ENCODE measurements around the gene SOST.

Gene SOST

GRCh38 chr17:43721537-43722268 lies 36.9 kb downstream of the SOST start:
- peak overlapping the region; percentile 73; the same call in 1 of the 2 replicates for H3K9ac ChIP-seq
- H2AFZ ChIP-seq (ENCODE audit: low read depth): peak overlapping the region; percentile 98
- H3K4me3 ChIP-seq (IDR thresholded peaks at IDR 0.05; ENCODE audit: insufficient read depth, low read depth, low read length): no peak overlapping the region
- H3K36me3 ChIP-seq (ENCODE audit: insufficient read depth): no peaks in the 10 kb centered on the region
- peaks cover 18% of the 10 kb centered on the region for H3K4me1 ChIP-seq (ENCODE audit: low read depth, poor library complexity, severe bottlenecking)
- peaks cover 36% of the 10 kb centered on the region for H3K27me3 ChIP-seq (ENCODE audit: insufficient read depth, low read depth)
- no peak overlapping the region for H3K27ac ChIP-seq
- peak overlapping the region; percentile 72; the same call in 1 of the 2 replicates for H3K4me2 ChIP-seq
- no peaks in the 10 kb centered on the region for H3K79me2 ChIP-seq (ENCODE audit: insufficient read depth, low read depth)
- H4K20me1 ChIP-seq (ENCODE audit: insufficient read depth): no peaks in the 10 kb centered on the region
- TF ChIP-seq CTCF (conservative IDR thresholded peaks at IDR 0.05; ENCODE audit: low read depth, low read length): no peak

- H3K4me3 ChIP-seq (IDR thresholded peaks at IDR 0.05; ENCODE audit: insufficient read depth, low read depth, low read length): no peak overlapping the region
- no peaks in the 10 kb centered on the region for H3K79me2 ChIP-seq (ENCODE audit: insufficient read depth, low read depth)
- H3K27me3 ChIP-seq (ENCODE audit: insufficient read depth, low read depth): peaks cover 48% of the 10 kb centered on the region
- H2AFZ ChIP-seq (ENCODE audit: low read depth): peak overlapping the region; percentile 98
- TF ChIP-seq CTCF (conservative IDR thresholded peaks at IDR 0.05; ENCODE audit: low read depth, low read length): no peak
- H3K9ac ChIP-seq: peak overlapping the region; percentile 73
- no peaks in the 10 kb centered on the region for H4K20me1 ChIP-seq (ENCODE audit: insufficient read depth)
- no peaks in the 10 kb centered on the region for H3K36me3 ChIP-seq (ENCODE audit: insufficient read depth)
- peak overlapping the region; percentile 72 for H3K4me2 ChIP-seq
- H3K27ac ChIP-seq: peak overlapping the region; percentile 46
- H3K4me1 ChIP-seq (ENCODE audit: low read depth, poor library complexity, severe bottlenecking): peaks cover 18% of the 10 kb centered on the region
These were observed 38.1 kb downstream of the SOST start for GRCh38 chr17:43720311-43721060.

- Histone ChIP-seq H3K9ac (no peak overlapping the region), H3K36me3 (ENCODE audit: insufficient read depth) (no peaks in the 10 kb centered on the region), H3K4me2 (peak overlapping the region; percentile 72), H3K27ac (no peak overlapping the region), H3K4me1 (ENCODE audit: low read depth, poor library complexity, severe bottlenecking) (peaks cover 18% of the 10 kb centered on the region), H4K20me1 (ENCODE audit: insufficient read depth) (no peaks in the 10 kb centered on the region), H2AFZ (ENCODE audit: low read depth) (peak overlapping the region; percentile 98; the same call in 1 of the 2 replicates), H3K27me3 (ENCODE audit: insufficient read depth, low read depth) (peaks cover 57% of the 10 kb centered on the region), H3K4me3 (IDR thresholded peaks at IDR 0.05; ENCODE audit: insufficient read depth, low read depth, low read length) (no peak overlapping the region), H3K79me2 (ENCODE audit: insufficient read depth, low read depth) (no peaks in the 10 kb centered on the region)
- TF ChIP-seq CTCF (conservative IDR thresholded peaks at IDR 0.05; ENCODE audit: low read depth, low read length): no peak
These were observed 39.0 kb downstream of the SOST start for GRCh38 chr17:43719578-43719977.

GRCh38 chr17:43718544-43718943 lies 40.0 kb downstream of the SOST start:
- no peaks in the 10 kb centered on the region for H3K79me2 ChIP-seq (ENCODE audit: insufficient read depth, low read depth)
- H3K4me1 ChIP-seq (ENCODE audit: low read depth, poor library complexity, severe bottlenecking): peaks cover 18% of the 10 kb centered on the region
- H3K27ac ChIP-seq: no peak overlapping the region
- no peak overlapping the region for H3K4me3 ChIP-seq (IDR thresholded peaks at IDR 0.05; ENCODE audit: insufficient read depth, low read depth, low read length)
- no peak overlapping the region for H2AFZ ChIP-seq (ENCODE audit: low read depth)
- H3K9ac ChIP-seq: no peak overlapping the region
- no peak overlapping the region for H3K4me2 ChIP-seq
- peaks cover 68% of the 10 kb centered on the region for H3K27me3 ChIP-seq (ENCODE audit: insufficient read depth, low read depth)
- H3K36me3 ChIP-seq (ENCODE audit: insufficient read depth): no peaks in the 10 kb centered on the region
- TF ChIP-seq CTCF (conservative IDR thresholded peaks at IDR 0.05; ENCODE audit: low read depth, low read length): no peak
- H4K20me1 ChIP-seq (ENCODE audit: insufficient read depth): no peaks in the 10 kb centered on the region

Data from KMS-11 (cell line).